NCI-H1930 (cell line): ENCODE measurements around the gene PLA2G7.
A peak's percentile ranks its signal among the peaks of the same experiment; 100 is the strongest.
"Not testable (repeated sequence)": the region's sequence is repeated elsewhere in the genome, so short reads cannot be mapped to it uniquely, and the experiment has no call there.

Experiments used
- DNase-seq, 2 experiments: peaks; one replicate each; lab custom pipeline; 2025; lab: John Stamatoyannopoulos, UW

PLA2G7 gene

DNA sequence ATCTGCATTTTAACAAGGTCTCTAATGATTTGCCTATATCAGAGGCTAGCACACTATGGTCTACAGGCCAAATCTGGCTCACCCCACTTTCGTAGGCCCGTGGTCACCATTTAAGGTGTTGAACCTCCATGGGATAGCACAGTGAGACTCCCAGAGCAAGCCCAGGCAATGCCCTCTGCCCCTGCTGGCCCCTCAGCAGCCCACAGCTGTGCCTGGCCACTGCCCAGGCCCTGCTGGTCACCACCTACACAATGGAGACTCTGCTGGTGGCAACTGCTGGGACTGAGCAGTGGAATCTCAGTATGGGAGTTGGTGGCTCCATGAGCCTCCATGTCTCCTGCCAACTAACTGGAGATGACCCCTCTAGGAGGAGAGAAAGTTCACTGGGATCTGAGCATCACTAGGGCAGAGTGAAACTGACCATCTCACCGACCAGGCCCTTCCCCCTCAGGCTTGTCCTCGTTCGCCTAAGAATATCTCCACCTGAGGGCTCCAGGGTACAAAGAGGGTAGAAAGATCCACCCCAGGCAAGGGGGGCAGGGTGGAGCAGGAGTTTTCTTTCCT, 13.8 kb upstream of the PLA2G7 start:
- DNase-seq: no peak

DNA sequence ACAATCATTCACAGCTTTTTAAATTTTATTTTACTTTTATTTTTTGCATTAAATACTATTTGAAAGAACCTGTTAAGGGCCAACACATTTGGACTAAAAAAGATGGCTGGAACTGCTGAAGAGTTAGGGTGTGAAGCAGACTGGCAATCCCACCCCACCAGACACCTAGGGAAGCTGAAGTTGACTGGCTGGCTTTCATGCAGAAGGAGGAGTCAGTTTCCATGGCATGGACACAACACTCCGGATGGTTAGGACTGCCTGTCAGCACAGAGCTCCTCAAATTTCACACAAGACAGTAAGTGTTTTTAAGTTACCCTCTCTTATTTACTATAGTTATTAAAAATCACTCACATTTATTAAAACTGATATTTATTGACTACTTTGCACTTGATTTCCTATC, 11.5 kb upstream of the PLA2G7 start, which contains the start of gene ANKRD66:
Gene ANKRD66 (plus strand): TSS at position 238 of the 400 bp plus-strand sequence. CDS start 5,016 bp downstream, outside the sequence.
- DNase-seq: no peak

DNA sequence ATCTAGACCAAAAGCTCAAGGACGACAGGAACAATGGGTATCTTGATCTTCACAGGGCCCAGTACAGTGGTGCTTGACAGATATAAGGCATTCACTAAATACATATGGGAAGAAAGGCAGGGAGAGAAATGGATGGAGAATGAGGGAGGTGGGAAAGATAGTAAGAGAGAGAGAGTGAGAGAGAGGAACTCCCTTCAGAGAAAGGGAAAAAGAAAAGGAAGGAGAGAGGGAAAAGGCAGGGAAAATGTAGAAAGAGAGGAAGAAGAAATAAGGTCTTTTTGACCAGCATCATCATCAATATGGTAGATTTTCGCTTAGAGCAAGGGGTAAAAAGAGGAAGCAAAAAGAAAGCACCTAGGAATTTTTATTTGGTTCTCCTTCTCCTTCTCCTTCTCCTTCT, 10.8 kb upstream of the PLA2G7 start:
- DNase-seq: no peak

DNA sequence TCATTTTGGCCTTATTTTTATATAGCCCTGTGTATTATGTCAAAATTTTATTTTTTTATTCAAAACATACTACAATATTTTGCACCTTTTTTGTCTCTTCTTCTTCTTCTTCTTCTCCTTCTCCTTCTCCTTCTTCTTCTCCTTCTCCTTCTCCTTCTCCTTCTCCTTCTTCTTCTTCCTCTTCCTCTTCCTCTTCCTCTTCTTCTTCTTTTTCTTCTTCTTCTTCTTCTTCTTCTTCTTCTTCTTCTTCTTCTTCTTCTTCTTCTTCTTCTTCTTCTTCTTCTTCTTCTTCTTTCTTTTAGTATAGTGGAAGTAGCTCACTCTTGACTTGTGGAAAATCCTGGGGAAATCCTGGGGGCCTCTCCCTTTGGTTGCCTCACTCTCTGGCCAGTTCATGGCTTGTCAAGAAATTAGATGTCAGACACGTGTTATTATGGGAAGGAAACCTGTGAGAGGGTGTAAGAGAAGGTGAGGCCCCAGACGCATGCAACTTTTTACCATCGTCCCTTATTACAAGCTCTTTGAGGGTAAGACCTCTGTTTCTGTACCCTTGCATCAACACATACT, 9.1 kb upstream of the PLA2G7 start:
- DNase-seq: not testable (repeated sequence)

DNA sequence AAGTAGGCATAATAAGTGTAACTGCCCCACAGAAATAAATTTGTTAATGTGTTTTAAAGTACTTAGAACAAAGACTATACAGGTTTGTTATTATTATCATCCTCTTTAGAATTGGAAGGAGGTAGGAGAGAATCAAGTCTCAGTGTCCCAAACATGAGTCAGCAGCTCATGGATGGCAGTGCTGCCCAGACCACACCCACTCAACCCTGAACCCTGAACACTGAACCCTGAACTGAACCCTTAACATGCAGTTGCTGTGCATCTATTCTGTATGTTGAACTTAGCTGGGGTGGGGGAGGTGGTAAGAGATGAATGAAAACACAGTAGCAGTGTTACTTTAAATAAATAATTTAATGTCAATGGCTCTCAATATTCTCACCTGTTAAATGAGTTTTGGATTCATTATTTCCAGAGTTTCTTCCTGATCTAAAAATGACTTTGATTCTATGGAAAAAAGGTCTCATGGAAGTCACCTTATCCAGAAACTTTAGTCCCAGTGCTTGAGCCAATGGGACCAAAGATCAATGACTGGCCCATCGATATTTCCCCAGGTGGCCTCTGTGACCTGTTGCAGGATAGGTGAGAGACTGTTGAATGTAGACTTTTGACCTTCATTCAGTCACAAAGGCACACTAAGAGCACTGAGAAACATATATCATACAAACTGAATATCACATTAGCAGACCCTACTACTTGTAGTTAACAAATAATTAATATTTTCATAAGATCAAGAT, 8.4 kb upstream of the PLA2G7 start:
- no peak for DNase-seq

DNA sequence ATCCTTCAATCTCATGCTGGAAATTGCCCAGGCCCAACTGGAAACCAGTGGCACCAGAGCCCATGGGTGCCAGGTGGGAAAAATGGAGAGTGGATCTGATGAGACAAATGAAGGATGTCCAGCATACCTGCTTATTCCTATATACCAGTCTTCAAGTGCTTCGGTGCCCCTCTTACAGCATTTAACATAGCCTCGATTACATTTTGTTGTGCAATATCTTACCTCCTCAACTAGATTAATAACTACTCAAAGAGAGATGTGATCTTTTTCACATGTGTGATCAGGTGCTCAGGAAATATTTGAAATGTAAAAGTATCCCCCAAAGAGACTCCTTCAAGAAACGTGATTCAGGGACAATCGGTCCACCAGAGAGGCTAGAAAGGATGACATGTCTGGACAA, 6.7 kb upstream of the PLA2G7 start:
- DNase-seq: no peak

DNA sequence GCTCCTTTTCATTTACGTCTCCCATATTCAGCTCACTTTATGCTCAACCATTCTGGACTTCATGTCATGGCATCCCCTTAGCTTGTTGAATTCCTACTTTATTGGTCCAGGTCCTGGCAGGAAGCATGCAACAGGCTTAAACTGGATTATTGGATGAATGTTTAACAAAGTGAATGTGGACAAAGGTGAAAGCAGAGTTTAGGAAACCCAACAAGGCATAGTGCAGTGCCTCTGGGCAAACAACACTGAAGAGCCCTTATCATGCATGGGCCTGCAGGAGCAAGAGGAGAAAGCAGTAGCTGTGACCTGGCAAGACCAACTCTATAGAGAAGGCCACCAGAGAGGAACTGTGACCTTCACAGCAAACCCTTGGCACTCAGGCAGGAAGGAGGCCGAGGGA, 6.3 kb upstream of the PLA2G7 start:
- DNase-seq: no peak

DNA sequence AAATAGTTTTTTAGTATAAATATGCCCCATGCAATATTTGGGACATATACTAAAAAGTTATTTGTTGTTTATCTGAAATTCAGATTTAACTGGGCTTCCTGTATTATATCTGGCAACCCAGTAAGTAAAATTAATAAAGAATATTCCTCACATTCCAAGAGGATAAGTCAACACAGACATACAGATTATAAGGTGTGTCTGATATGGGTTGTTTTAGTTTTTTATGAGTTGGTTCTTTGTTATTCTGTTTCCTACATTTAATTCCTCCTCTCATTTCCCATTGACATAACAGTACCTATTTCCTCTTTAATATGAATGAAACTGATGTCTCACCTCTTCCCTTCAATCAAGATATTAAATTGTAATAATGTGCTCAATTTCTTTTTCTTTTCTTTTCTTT, 1.7 kb upstream of the PLA2G7 start:
- DNase-seq: no peak

DNA sequence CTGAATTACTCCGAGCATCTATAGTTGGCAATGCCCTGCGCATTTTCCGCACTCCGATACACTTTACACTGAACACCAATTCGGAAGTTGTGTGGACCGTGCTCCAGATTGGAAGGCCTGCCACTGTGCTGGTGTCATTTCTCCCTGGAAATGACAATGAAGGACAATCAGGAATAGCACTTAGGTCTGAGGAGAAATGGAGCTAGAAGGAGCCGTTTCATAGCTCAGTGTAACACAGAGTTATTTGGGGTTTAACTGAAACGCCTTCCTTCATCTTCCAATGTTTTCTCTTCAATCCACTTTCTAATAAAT, 501 bp upstream of the PLA2G7 start:
- DNase-seq: no peak

DNA sequence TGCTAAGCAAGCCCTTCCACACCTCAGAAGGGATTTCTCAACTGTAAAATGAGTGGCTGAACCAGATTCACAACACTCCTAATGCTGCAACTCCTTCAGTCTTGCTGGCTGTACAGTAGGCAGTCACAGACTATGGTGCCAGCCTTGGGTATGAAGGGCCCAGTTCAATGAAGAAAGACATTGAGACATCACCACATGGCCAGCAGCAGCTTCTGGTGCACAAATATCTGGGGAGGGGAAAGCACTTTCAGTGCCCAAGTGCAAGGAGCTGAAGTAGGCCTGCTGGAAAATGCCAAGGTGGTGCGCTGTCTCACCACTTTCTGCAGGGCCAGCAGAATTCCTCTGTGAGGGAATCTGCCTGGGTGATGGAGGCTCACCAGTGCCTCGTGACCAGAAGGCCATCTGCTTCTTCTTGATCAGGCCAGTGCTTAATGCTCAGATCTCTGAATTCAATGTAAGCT, 1.8 kb downstream of the PLA2G7 start:
- no peak for DNase-seq

DNA sequence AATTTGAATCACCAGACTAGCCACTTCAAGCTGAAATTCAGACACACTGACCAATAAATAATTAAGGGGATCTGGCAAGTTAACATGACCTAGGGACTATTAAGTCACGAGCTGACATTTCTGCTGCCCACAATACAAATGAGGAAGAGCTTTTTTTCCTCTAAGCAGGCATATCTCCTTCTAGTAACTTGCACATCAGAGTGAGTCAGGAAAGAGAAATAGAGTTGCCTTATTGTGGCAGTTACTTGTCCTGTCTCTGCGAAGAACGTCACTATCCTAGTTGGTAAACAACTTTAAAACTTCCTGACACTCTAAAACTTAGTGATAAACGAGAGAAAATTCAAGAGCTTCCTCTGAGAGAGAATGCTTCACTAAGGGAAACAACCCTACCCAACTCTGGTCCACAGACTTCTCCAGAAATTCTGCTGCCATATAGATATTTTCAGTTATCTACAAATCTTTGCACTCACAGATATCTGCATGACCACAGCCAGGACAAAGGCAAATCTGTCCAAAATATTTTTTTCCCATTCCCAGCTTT, 4.2 kb downstream of the PLA2G7 start:
- no peak for DNase-seq

DNA sequence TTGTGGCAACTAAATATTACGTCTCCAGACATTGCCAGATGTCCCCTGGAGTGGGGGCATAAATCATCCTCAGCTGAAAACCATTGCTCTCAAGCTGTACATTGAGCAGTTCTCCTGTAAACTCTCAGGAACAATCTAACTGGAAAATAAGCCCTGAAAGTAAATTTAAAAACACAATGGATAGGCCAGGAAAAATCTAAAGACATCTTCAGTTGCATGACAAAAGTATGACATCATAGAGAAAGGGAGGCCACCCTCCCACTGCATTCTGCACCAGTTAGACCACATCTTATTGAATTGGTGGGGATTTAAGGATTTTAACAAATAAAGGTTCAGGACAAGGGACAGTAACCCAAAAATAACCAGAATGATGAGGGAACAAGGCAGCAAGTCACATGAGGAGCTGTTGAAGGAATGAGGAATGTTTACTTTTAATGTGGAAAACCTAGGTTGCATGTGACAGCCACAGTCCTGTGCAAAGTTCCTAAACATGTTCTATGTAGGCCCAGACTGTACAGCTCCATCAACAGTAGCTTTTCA, 5.3 kb downstream of the PLA2G7 start:
- DNase-seq: no peak

DNA sequence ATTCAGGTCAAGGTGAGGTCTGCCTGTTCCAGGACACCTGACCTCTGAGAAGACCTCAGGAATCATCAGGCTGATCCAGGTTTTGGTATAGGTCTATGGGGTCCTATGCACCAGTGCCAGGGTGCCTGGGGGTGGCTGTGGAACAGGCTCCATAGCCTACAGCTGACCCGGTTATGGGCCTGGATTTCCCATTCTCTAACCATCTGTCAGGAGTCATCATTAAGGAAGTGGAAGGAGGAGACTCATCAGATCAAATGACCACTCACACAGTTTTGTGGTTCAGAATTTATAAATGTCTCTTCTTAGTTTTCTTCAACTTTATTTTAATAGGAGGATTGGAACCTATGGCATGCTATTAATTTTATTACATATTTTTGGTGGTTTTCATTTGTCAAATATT, 14.8 kb downstream of the PLA2G7 start:
- no peak for DNase-seq

DNA sequence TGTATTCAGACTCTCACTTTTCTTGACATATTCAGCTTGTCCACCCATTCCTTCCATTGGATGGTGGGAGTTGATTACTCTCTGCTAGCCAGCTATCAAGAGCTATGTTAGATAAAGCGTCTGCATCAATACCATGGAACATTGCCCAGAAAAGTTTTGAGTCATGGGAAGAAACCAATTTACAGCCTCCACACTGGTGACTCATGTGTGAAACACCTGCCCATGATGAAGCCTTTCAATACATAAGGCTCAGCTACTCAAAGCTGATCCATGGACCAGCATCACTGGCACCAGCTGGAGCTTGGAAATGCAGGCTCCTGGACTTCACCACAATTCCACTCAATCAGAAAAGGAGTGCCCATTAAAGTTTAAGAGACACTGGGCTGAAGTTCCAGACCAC, 16.1 kb downstream of the PLA2G7 start:
- DNase-seq: no peak

DNA sequence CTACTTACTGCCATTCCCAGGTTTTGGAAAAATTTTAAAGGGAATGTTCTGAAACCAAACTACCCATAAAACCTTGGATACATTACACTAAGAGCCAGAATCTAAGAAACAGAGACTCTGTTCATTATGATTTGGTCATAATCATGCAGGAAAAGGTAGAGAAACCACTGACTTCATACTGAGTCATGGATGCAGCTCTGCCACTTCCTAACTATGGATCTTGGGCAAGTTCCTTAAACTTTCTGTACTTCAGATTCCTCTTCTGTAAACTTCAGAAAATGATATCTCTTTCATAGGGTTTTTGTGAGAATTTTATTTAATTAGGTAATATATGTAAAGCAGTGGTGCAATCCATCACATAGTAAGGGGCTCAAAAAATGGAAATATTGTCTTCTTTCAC, 20.0 kb downstream of the PLA2G7 start:
- DNase-seq: no peak

DNA sequence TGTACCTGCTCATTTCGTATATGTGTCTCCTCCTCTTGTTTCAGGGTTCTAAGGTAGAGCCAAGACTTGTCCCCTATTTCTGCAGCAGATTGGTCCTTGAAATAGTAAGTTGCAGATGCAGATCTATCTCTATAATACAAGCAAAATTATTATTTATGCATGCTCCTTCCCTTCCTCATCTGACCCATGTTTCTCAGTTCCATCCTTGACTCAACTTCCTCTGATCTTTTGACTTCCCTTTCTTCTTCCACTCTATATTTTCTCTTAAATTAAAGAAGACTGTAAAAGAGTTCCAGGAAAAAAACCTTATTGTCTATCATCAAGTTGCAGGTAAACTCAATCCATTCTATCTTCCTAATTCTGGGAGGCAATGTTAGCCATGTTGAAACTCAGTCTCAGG, 23.7 kb downstream of the PLA2G7 start:
- no peak for DNase-seq

DNA sequence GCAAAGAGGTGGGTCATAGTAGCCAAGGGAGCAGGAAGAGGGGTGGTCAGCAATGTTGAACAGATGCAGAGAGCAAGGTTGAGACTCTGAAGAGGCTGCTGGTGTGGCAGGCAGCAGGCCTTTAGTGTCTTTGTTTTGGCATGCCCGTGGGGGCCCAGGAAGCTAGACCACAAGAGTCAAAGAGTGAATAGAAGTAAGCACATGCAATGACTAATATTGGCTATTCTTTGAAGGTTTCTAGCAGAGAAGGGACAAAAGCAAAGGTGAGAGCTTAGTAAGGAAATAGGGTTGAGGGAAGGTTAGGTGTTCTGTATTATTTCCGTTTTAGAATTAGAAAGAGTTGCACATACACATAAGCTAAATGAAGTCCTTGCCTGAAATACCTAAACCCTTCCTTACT, 28.7 kb downstream of the PLA2G7 start:
- DNase-seq: no peak

DNA sequence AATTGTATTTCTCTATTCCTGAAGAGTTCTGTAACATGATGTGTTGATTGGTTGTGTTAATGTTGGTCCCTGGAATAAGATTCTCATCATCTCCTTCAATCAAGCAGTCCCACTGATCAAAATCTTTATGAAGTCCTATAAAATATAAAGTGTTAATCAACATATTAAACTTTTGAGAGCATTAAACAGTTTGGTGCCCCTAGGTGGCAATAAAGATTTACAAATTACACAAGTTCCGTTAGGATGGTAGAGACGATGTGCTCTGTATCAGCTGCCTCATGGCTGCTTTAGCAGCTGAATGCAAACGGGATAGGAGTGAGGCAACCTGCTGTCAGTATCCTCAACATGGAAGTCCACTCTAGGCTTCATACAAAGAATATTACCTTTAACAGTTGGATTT, 30.6 kb downstream of the PLA2G7 start:
- peak in 1 of 2 experiments; percentile 5 for DNase-seq

DNA sequence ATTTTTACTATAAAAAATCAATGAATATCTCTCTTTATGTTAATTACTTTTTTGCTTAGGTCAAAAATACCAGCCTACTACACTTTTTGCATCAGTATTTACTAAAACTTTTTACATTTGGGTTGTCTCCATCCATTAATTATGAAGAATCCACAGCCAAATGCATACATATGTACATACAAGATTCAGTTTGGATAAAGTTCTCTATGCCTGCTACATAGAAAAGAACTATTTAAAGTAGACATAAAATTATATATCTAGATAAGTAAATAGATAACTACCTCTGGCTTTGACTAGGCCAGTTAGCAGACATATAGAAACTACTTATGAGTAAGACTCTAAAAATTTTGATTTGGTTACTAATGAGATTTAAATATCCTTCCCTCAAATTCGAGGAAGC, 35.2 kb downstream of the PLA2G7 start:
- DNase-seq: no peak

DNA sequence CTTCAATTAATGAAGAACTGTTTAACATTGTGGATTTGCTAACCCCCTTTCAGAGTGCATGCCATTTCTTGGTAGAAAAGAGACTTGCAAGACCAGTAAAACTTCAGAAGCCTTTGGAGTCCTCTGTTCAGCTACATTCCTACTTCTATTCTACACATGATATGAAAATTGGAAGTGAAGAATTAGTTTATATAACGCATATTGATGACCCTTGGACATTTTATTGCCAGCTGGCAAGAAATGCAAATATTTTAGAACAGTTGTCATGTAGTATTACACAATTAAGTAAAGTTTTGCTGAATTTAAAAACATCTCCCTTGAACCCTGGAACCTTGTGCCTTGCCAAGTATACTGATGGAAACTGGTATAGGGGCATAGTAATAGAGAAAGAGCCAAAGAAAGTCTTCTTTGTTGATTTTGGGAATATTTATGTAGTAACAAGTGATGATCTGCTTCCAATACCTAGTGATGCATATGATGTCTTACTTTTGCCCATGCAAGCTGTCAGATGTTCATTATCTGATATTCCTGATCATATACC, 44.2 kb downstream of the PLA2G7 start:
- DNase-seq: no peak

DNA sequence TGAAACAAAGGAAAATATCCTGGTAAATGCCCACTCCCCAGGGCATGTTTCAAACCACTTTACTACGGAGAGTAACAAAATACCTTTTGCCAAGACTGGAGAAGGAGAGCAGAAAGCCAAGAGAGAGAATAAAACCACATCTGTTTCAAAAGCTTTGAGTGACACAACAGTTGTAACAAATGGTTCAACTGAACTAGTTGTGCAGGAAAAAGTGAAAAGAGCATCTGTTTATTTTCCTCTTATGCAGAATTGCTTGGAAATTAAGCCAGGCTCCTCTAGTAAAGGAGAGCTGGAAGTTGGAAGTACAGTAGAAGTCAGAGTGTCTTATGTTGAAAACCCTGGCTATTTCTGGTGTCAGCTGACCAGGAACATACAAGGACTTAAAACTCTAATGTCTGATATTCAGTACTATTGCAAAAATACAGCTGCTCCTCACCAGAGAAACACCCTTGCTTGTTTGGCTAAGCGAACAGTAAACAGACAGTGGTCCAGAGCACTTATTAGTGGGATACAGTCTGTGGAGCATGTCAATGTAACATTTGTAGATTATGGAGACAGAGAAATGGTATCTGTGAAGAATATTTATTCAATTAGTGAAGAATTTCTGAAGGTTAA, 44.9 kb downstream of the PLA2G7 start:
- no peak for DNase-seq

DNA sequence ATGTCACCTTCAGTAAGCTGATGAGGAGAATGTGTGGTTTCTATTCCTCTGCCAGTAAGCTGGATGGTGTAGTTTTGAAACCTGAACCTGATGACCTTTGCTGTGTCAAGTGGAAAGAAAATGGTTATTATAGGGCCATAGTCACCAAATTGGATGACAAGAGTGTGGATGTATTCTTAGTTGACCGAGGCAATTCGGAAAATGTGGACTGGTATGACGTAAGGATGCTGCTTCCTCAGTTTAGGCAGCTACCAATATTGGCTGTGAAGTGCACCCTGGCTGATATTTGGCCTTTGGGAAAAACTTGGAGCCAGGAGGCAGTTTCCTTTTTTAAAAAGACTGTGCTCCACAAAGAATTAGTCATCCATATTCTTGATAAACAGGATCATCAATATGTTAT, 45.5 kb downstream of the PLA2G7 start:
- no peak for DNase-seq

DNA sequence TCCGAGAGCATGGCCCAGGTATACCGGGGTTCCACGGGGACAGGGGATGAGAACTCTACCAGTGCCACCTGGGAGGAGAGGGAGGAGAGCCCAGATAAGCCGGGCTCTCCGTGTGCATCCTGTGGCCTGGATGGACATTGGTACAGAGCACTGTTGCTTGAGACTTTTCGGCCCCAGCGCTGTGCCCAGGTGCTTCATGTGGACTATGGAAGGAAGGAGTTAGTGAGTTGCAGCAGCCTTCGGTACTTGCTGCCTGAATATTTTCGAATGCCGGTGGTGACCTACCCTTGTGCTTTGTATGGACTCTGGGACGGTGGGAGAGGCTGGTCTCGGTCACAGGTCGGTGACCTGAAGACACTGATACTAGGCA, 46.2 kb downstream of the PLA2G7 start:
- no peak for DNase-seq
